Activated gamma-delta T cell treated with Interleukin-2 at 50 U/mL for 16 hours (primary cell): ENCODE results near the gene DOCK3.
"Not testable (repeated sequence)": the region's sequence is repeated elsewhere in the genome, so short reads cannot be mapped to it uniquely, and the experiment has no call there.

Experiments
- DNase-seq: peaks from one replicate; pipeline ENCODE4 v3.0.0-alpha.2; 2020

Gene DOCK3

DNA sequence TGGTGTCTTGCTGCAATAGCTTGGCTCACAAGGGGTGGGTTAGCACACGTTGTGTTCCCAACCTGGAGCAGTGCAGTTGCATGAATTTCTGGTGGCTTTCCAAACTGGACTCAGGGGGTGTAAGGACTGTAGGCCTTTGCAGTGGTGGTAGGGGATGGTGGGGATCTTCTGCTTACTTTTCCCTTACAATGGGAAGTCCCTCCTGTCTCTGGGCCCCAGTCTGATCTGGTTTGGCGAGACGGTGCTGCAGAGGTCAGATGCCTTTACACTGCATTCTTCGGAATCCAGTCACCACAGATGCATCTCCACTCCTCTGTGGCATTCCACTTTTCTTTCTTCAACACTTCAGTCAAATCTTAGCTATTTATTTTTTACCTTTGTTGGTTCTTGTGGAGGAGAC is 132.1 kb downstream of the DOCK3 start:
- no peak for DNase-seq

- no peak for DNase-seq
Observed at GRCh38 chr3:50807266-50807665, 132.5 kb downstream of the DOCK3 start.

GRCh38 chr3:50811893-50812292 is 137.2 kb downstream of the DOCK3 start:
- no peak for DNase-seq

DNA sequence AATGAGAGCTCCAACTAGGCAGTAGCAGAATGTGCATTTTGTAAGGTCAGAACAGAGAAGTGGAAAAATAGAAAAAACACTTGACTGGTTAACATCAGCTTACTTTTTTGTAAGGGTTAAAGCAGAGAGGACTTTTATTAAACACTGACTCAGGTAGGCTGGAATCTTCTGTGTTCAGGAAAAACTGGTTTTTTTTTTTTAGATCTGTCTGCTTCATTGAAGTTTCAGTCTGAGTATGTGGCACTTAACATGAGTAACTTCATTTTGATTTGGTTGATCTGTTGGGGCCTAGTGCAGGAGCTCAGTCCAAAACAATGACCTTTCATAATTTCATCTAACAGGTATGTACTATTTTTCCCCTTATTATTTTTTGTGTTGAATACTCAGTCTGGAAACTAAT is 141.1 kb downstream of the DOCK3 start:
- DNase-seq, result no peak

DNA sequence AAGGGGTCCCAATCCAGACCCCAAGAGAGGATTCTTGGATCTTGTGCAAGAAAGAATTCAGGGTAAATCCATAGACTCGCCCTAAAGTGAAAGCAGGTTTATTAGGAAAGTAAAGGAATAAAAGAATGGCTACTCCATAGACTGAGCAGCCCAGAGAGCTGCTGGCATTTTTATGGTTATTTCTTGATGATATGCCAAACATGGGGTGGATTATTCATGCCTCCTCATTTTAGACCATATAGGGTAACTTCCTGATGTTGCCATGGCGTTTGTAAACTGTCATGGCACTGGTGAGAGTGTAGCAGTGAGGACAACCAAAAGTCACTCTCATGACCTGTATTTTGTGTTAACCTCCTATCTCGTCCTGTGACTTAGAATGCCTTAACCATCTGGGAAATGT is 142.2 kb downstream of the DOCK3 start:
- DNase-seq, result no peak

GRCh38 chr3:50817756-50818529 is 143.2 kb downstream of the DOCK3 start:
- DNase-seq, result no peak

GRCh38 chr3:50819882-50820281 is 145.2 kb downstream of the DOCK3 start:
- DNase-seq, result no peak

GRCh38 chr3:50825841-50826240 is 151.1 kb downstream of the DOCK3 start:
- no peak for DNase-seq

DNA sequence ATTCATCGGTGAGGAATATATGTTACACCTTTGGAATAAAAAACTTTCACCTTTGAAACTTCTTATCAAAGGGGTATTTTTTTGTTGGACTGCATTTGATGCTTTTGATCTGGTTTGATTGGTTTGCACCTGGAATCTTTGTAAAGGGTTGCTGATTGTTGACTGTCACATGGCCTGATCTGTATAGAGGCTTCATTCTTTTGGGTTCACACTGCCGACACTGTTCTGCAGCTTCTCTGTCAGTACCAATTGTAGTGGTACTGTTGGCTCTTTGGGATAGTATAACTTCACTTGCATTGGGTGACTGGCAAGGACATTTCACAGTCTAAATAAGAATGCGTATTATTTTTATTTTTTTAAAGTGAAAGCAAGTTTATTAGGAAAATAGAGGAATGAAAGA is 155.7 kb downstream of the DOCK3 start:
- no peak for DNase-seq

DNA sequence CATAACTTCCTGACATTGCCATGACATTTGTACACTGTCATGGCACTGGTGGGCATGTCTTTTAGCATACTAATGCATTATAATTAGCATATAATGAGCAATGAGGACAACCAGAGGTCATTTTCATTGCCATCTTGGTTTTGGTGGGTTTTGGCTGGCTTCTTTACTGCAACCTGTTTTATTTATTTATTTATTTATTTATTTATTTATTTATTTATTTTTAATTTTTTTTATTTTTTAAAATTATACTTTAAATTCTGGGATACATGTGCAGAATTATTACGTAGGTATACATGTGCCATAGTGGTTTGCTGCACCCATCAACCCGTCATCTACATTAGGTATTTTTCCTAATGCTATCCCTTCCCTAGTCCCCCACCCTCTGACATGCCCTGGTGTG is 156.3 kb downstream of the DOCK3 start:
- not testable (repeated sequence) for DNase-seq

- DNase-seq, result no peak
Observed at GRCh38 chr3:50840983-50841489, 166.3 kb downstream of the DOCK3 start.

DNA sequence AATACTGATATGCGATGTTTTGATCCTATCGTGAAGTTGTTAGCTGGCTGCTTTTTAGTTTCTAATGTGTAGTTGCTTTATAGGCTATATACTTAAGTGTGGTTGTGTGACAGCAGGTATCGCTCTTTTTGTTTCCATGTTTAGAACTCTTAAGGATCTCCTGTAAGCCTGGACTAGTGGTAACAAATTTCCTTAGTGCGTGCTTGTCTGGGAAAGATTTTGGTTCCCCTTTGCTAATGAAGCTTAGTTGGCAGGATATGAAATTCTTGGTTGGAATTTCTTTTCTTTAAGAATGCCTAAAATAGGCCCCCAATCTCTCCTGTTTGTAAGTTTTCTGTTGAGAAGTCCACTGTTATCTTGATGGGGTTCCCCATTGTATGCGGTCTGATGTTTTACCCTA is 173.6 kb downstream of the DOCK3 start:
- DNase-seq, result no peak

- no peak for DNase-seq
Observed at GRCh38 chr3:50850639-50851511, 176.1 kb downstream of the DOCK3 start.

- DNase-seq, result no peak
Observed at GRCh38 chr3:50853936-50854335, 179.2 kb downstream of the DOCK3 start.

DNA sequence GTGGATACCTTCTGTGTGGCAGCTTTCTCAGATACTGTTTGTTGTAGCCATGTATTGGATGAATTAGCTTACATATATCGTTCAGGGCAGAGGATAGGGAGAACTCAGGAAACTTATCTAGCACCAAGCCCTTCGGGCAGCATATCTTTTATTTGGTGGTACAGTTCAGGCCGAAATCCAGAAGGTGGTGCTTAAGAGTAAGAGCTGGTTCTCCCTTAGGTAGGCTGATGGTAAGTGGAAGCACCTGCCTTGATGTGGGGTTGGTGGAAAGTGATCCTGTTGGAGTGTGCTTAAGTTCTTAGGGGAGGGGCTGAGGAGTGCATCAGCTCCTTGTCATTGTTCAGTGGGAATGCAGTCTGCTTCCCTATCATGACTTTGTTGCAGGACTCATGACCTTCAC is 187.5 kb downstream of the DOCK3 start:
- DNase-seq, result no peak

DNA sequence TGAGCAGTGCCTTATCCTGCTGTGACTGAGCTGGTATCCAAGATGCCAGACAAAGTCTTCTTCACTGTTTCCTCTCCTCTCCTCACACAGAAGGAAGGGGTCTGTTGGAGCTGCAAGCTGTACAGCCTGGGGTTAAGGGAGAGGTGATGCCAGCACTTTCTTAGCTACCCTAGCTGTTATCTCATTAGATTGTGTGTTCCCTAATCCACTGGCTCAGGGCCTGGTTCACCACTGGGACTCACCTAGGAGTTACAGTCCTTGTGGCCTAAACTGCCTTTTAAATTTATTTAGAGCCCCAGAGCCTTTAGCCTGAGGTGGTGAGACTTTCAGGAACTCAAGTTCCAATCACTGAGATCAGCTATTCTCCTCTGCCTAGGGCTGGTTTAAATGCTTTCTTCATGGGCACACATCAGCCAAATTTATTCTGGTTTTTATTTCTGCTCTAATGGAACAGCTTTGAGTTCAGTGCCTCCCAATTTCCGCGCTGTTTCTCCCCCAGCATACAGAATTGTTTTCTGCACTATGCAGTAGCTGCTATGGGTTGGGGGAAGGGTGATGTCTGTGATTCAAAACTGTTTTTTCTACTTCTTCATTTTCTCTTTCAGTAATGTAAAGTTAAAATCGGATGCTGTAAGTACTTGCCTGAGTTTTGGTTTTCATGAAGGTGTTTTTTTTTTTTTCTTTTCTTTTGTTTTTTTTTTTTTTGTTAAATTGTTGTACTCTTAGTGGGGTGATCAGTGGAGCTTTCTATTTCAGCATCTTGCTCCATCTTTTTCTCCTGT is 198.8 kb downstream of the DOCK3 start:
- DNase-seq, result no peak

DNA sequence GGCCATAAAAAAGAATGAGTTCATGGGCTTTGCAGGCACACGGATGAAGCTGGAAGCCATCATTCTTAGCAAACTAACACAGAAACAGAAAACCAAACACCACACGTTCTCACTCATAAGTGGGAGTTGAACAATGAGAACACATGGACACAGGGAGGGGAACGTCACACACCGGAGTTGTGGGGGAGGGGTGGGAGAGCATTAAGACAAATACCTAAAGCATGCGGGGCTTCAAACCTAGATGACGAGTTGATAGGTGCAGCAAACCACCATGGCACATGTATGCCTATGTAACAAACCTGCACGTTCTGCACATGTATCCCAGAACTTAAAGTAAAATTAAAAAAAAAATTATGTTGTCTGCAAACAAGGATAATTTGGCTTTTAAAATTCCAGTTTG is 200.1 kb downstream of the DOCK3 start:
- not testable (repeated sequence) for DNase-seq

DNA sequence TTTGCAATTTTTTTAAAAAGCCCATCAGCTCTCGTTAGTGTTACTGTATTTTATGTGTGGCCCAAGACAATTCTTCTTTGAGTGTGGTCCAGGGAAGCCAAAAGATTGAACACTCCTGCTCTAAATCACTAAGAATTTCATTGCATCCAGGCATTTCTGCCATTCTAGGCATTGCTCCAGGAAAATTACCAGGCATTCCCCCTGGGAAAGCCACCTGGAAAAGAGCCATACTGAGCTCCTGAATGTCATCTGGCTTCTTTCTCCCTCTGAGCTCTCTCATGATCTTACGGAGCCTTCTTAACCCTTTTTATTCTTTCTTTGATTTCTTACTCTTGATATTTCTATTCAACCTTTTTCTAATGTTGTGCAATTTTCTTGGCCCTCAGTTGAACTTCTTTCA is 202.2 kb downstream of the DOCK3 start:
- no peak for DNase-seq

DNA sequence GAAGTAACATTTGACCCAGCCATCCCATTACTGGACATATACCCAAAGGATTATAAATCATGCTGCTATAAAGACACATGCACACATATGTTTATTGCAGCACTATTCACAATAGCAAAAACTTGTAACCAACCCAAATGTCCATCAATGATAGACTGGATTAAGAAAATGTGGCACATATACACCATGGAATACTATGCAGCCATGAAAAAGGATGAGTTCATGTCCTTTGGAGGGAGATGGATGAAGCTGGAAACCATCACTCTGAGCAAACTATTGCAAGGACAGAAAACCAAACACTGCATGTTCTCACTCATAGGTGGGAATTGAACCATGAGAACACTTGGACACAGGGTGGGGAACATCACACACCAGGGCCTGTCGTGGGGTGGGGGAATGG is 208.0 kb downstream of the DOCK3 start:
- DNase-seq, result not testable (repeated sequence)

GRCh38 chr3:50883755-50884154 is 209.0 kb downstream of the DOCK3 start:
- DNase-seq, result no peak

DNA sequence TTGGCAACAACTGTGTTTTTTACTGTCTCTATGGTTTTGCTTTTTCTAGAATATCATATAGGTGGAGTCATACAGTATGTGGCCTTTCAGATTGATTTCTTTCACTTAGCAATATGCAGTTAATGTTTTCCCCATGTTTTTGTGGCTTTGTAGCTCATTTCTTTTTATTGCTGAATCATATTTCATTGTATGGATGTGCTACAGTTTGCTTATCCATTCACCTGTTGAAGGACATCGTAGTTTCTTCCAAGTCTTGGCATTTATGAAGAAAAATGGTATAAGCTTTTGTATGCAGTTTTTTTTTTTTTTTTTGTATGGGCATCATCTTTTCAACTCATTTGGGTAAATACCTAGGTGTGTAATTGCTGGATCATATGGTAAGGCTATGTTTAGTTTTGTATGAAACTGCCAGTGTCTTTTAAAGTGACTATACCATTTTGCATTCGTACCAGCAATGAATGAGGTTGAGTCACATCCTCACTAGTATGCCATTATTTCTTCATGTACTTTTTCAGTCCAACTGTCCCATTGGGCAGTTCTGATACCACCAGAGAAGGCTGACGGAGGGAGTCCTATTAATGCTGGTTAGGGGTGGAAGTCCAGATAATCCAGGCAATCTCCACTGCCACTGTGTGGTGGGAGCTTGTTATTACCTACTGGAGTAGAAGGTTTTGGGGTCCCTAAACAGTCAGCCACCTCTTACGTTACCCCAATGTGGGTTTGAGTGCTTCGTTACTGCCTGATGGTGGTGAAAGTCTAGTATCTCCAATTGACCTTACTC is 210.5 kb downstream of the DOCK3 start:
- no peak for DNase-seq

GRCh38 chr3:50890688-50891344 is 216.1 kb downstream of the DOCK3 start:
- no peak for DNase-seq
